Stomach (tissue), 4 donors: ENCODE data around the gene SELENOM.

ENCODE experiments used
- CTCF ChIP-seq, 7 experiments: fragments of 450-650 bp in 4 of 7; fragments of 200-600 bp in 3 of 7; sonication (generic) in 3 of 7; IDR thresholded peaks; one replicate each; pipeline ENCODE4 v1.5.1; 2016 to 2019; ENCODE audit warnings: antibody characterized with exemption in 7 of 7, control low read depth in 2 of 7, mild to moderate bottlenecking in 1 of 7
- POLR2A ChIP-seq, 4 donors: fragments of 450-650 bp; IDR thresholded peaks; one replicate each; pipeline ENCODE4 v1.6.1; 2016; ENCODE audit warnings: antibody characterized with exemption in 4 of 4, control low read depth in 2 of 4, mild to moderate bottlenecking in 1 of 4, moderate library complexity in 1 of 4

DNA sequence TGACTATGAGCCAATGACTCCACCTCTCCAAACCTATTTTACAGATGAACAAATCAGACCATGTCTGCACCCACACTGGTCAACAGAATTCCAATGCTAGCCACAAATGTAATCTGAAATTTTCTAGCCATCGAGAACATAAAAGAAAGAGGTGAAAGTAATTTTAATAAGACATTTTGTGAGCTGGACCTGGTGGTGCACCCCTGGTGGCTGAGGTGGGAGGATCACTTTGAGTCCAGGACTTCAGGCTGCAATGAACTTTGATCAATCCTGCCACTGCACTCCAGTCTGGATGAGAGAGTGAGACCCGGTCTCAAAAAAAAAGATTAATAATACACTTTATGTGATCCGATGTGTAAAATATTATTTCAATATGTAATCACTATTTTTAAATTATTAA is 43.2 kb upstream of the SELENOM start:
- peak in 2 of 7 experiments; percentile 19 to 20 for TF ChIP-seq CTCF (IDR thresholded peaks at IDR 0.05)
- no peak for TF ChIP-seq POLR2A (IDR thresholded peaks at IDR 0.05)
